HEK293T (cell line): Measurements from ENCODE around the gene CCDC32.

Experiments used
- CTCF ChIA-PET: fragments of 350-600 bp; formaldehyde crosslinking; extraction: SDS; loops from one replicate; lab custom pipeline; 2021; ENCODE audit warnings: antibody characterized with exemption, inconsistent platforms; lab: Yijun Ruan, JAX
- POLR2A ChIA-PET: fragments of 350-600 bp; formaldehyde crosslinking; extraction: SDS; loops from one replicate; lab custom pipeline; 2020; ENCODE audit warnings: antibody characterized with exemption, inconsistent platforms; lab: Yijun Ruan, JAX
- DNase-seq: peaks from one replicate; pipeline ENCODE4 v3.0.0; 2012; ENCODE audit warnings: mixed read lengths; ENCODE audit errors: extremely low spot score
- ARNT ChIP-seq: fragments of 450-650 bp; IDR thresholded peaks from 2 replicates; pipeline ENCODE4 v1.6.1; 2017; ENCODE audit warnings: mild to moderate bottlenecking
- BHLHE40 ChIP-seq: fragments of 450-650 bp; IDR thresholded peaks from 2 replicates; pipeline ENCODE4 v1.6.1; 2016; ENCODE audit warnings: mild to moderate bottlenecking, moderate library complexity, borderline replicate concordance
- CTBP1 ChIP-seq: fragments of 450-650 bp; IDR thresholded peaks from 2 replicates; pipeline ENCODE4 v1.6.1; 2016; ENCODE audit warnings: borderline replicate concordance
- ELF4 ChIP-seq: fragments of 450-650 bp; IDR thresholded peaks from 2 replicates; pipeline ENCODE4 v1.6.1; 2017; ENCODE audit warnings: antibody characterized with exemption
- FOXA1 ChIP-seq: fragments of 450-650 bp; IDR thresholded peaks from 2 replicates; pipeline ENCODE4 v1.6.1; 2016; ENCODE audit warnings: mild to moderate bottlenecking
- FOXK2 ChIP-seq: fragments of 450-650 bp; IDR thresholded peaks from 2 replicates; pipeline ENCODE4 v1.6.1; 2016; ENCODE audit warnings: mild to moderate bottlenecking
- FOXM1 ChIP-seq: fragments of 450-650 bp; IDR thresholded peaks from 2 replicates; pipeline ENCODE4 v1.6.1; 2017; ENCODE audit warnings: mild to moderate bottlenecking, borderline replicate concordance
- HDGF ChIP-seq: fragments of 450-650 bp; IDR thresholded peaks from 2 replicates; pipeline ENCODE4 v1.6.1; 2017; ENCODE audit warnings: antibody characterized with exemption, borderline replicate concordance
- L3MBTL2 ChIP-seq: fragments of 450-650 bp; conservative IDR thresholded peaks from 2 replicates; pipeline ENCODE4 v1.6.1; 2016; ENCODE audit warnings: mild to moderate bottlenecking
- LEF1 ChIP-seq: fragments of 450-650 bp; IDR thresholded peaks from 2 replicates; pipeline ENCODE4 v1.6.1; 2017; ENCODE audit warnings: mild to moderate bottlenecking, borderline replicate concordance
- NFRKB ChIP-seq: fragments of 450-650 bp; IDR thresholded peaks from 2 replicates; pipeline ENCODE4 v1.6.1; 2016; ENCODE audit warnings: mild to moderate bottlenecking, moderate library complexity
- PKNOX1 ChIP-seq: fragments of 450-650 bp; IDR thresholded peaks from 2 replicates; pipeline ENCODE4 v1.6.1; 2016
- SP1 ChIP-seq: fragments of 450-650 bp; IDR thresholded peaks from 2 replicates; pipeline ENCODE4 v1.6.1; 2017
- SUZ12 ChIP-seq: fragments of 450-650 bp; IDR thresholded peaks from 2 replicates; pipeline ENCODE4 v1.6.1; 2016; ENCODE audit warnings: mild to moderate bottlenecking
- TARDBP ChIP-seq: fragments of 450-650 bp; IDR thresholded peaks from 2 replicates; pipeline ENCODE4 v1.6.1; 2016
- ZNF384 ChIP-seq: fragments of 450-650 bp; IDR thresholded peaks from 2 replicates; pipeline ENCODE4 v1.6.1; 2016

CCDC32 gene

GRCh38 chr15:40511472-40512133 lies 53.2 kb downstream of the CCDC32 start:
- POLR2A ChIA-PET: no interaction called here
- no peak for DNase-seq
- CTCF ChIA-PET: no interaction called here
- TF ChIP-seq SP1: no peak

DNA sequence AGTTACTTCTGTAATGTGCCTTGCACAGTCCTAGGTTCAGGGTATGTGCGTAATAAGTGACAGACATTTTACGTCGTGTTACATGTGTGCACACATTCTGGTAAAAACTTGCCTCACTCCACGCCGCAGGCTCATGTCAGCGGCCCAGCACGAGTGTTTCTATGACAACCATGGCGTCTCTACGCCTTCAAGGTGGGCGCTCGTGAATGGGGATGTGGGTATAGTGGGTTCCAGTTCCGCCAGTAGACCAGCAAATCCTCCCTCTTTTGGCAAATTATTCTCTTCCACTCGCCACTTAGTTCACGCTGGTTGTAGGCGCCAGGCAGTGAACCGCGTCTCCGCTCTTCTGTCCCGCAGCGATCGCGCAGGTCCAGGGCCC lies 53.8 kb downstream of the CCDC32 start:
- ChIA-PET CTCF (no interaction called here), POLR2A (no interaction called here)
- TF ChIP-seq FOXA1: no peak
- no peak for TF ChIP-seq FOXK2
- TF ChIP-seq HDGF: no peak
- TF ChIP-seq ELF4: no peak
- no peak for TF ChIP-seq SUZ12
- no peak for TF ChIP-seq CTBP1
- TF ChIP-seq ARNT: no peak
- no peak for TF ChIP-seq PKNOX1
- TF ChIP-seq ZNF384: no peak
- no peak for TF ChIP-seq SP1
- TF ChIP-seq L3MBTL2: no peak
- no peak for TF ChIP-seq TARDBP
- TF ChIP-seq LEF1: no peak
- no peak for TF ChIP-seq NFRKB
- no peak for TF ChIP-seq BHLHE40
- DNase-seq: no peak

DNA sequence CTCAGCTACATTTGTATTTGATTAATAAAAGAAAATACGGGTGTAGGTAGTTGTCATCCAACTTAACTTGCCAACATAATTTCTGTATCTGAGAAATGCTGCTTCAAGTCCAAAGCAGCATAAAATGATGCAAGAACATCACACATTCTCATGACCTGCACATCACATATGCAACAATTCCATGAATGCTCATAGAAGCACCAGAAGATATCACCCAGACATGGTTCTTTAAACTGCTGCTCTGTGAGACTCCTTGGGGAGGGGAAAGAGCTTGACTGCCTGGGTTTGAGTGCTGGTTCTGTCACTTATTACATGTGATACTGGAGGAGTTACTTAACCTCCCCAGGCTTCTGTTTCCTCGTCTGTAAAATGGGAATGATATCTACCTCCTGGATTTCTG lies 54.6 kb downstream of the CCDC32 start:
- POLR2A ChIA-PET: interaction anchor here (0.6 to 1.0 kb wide), 2 partner anchors 59 to 496 kb away, joined by 3 read pairs; partner anchors contain the start of gene RPUSD2
- DNase-seq: no peak
- TF ChIP-seq CTBP1 (no peak), BHLHE40 (no peak), NFRKB (no peak)
- CTCF ChIA-PET: no interaction called here

GRCh38 chr15:40508216-40508615 lies 56.6 kb downstream of the CCDC32 start:
- no peak for DNase-seq
- TF ChIP-seq BHLHE40: no peak
- no peak for TF ChIP-seq TARDBP
- no peak for TF ChIP-seq SUZ12
- no peak for TF ChIP-seq L3MBTL2
- TF ChIP-seq PKNOX1: no peak
- no peak for TF ChIP-seq LEF1
- TF ChIP-seq CTBP1: no peak
- TF ChIP-seq ELF4: no peak
- TF ChIP-seq SP1: no peak
- TF ChIP-seq FOXM1: no peak
- TF ChIP-seq FOXK2: no peak
- no peak for TF ChIP-seq NFRKB
- no peak for TF ChIP-seq FOXA1
- no peak for TF ChIP-seq ZNF384
- TF ChIP-seq ARNT: no peak
- no peak for TF ChIP-seq HDGF
- POLR2A ChIA-PET: interaction anchor here (2.1 kb wide), 1 partner anchor 61 kb away, joined by 7 read pairs; the partner anchor contains the start of gene RPUSD2
- CTCF ChIA-PET: interaction anchor here (1.0 to 1.5 kb wide), 2 partner anchors 12 to 81 kb away, joined by 3 to 5 read pairs; no protein-coding TSS in a partner anchor

DNA sequence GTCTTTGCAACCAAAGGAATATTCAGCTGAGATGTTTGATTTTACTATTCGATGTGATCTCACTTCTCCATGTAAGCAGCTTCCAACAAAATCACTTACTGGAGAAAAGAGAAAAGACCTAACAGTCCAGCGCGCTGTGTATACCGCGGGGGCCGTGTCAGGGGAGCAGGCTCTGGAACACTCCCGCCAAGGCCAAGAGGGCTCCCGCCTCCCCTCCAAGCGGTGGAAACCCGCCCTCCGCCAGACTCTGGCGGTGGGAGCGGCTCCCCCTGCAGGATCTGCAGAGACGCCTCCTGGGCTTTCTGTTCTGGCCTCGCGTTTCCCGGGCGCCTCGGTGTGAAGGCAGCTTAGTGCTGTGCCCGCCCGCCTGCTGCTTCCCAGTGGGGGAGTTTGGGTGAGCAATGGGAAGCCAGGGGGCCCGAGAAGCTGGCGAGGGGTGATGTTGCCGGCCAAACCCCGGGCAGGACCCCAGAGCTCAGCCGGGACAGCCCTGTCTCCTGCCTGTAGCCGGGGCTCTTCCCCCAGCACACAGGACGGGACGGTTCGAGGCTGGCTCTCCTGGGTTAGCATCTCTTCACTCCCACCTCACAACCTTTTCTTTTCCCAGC lies 57.8 kb downstream of the CCDC32 start:
- DNase-seq: peak; percentile 81
- CTCF ChIA-PET: interaction anchor here (0.6 to 0.8 kb wide), 2 partner anchors 12 to 281 kb away, joined by 3 read pairs; no protein-coding TSS in a partner anchor
- POLR2A ChIA-PET: interaction anchor here (0.7 to 2.1 kb wide), 4 partner anchors 30 to 67 kb away, joined by 3 to 7 read pairs (median 3); partner anchors contain the start of genes BAHD1 and RPUSD2

More for the DNA sequence above, 57.8 kb downstream of the CCDC32 start:
- TF ChIP-seq L3MBTL2: peak; percentile 55; the same call in 1 of the 2 replicates
- no peak for TF ChIP-seq LEF1
